Activated CD4-positive, alpha-beta memory T cell treated with anti-CD3 and anti-CD28 coated beads, Interleukin-2, amount 10 ng/mL, durations not matched to agents 7 days and 5 days (primary cell): Measurements from ENCODE around the gene LDLRAD4. TPM values are rescaled to one million over a fixed set of nuclear protein-coding genes. Genes with fewer than 3 reads are reported as not detected.

Source experiments
- CTCF ChIA-PET: fragments of 350-600 bp; sonication (Branson Sonifier 250); formaldehyde crosslinking; loops from one replicate; lab custom pipeline; 2021; ENCODE audit warnings: antibody characterized with exemption, inconsistent platforms; lab: Charles Lee
- POLR2A ChIA-PET: fragments of 350-600 bp; sonication (Branson Sonifier 250); formaldehyde crosslinking; loops from one replicate; lab custom pipeline; 2021; ENCODE audit warnings: antibody characterized with exemption; lab: Charles Lee
- DNase-seq: peaks from one replicate; pipeline ENCODE4 v3.0.0-alpha.2; 2020
- H3K27ac Mint-ChIP-seq: one replicate; pipeline ENCODE4 v1.8.0; 2021; ENCODE audit warnings: mild to moderate bottlenecking, mixed read lengths
- H3K27me3 Mint-ChIP-seq: one replicate; pipeline ENCODE4 v1.8.0; 2021; ENCODE audit warnings: mixed read lengths
- H3K36me3 Mint-ChIP-seq: one replicate; pipeline ENCODE4 v1.8.0; 2021; ENCODE audit warnings: low read depth, mixed read lengths
- H3K4me1 Mint-ChIP-seq: one replicate; pipeline ENCODE4 v1.8.0; 2021; ENCODE audit warnings: mixed read lengths
- H3K4me3 Mint-ChIP-seq: one replicate; pipeline ENCODE4 v1.8.0; 2021; ENCODE audit warnings: mild to moderate bottlenecking, mixed read lengths
- H3K9me3 Mint-ChIP-seq: one replicate; pipeline ENCODE4 v1.8.0; 2021; ENCODE audit warnings: mixed read lengths
- total RNA-seq, 2 experiments: library from RNA; stranded (reverse); gene quantifications; one replicate each; pipeline ENCODE4 v1.2.3, GENCODE V29; 2021

LDLRAD4 gene
- total RNA-seq, 2 experiments from 2014 or later = 19.1 to 22.4 TPM

- CTCF ChIA-PET = no interaction called here
- no peaks in the 10 kb centered on the region for H3K27me3 Mint-ChIP-seq
- no peak overlapping the region for H3K27ac Mint-ChIP-seq
- no peak overlapping the region for H3K4me3 Mint-ChIP-seq
- no peak for DNase-seq
- H3K9me3 Mint-ChIP-seq = no peaks in the 10 kb centered on the region
- no peaks in the 10 kb centered on the region for H3K36me3 Mint-ChIP-seq
- POLR2A ChIA-PET = no interaction called here
- H3K4me1 Mint-ChIP-seq = peaks cover 45% of the 10 kb centered on the region
Measured at GRCh38 chr18:13292736-13293135, 74.2 kb downstream of the LDLRAD4 start.

- POLR2A ChIA-PET = no interaction called here
- no peak for DNase-seq
- Mint-ChIP-seq H3K36me3 (no peaks in the 10 kb centered on the region), H3K27me3 (no peaks in the 10 kb centered on the region), H3K9me3 (no peaks in the 10 kb centered on the region), H3K27ac (no peak overlapping the region), H3K4me3 (no peak overlapping the region), H3K4me1 (peaks cover 33% of the 10 kb centered on the region)
- CTCF ChIA-PET = no interaction called here
Measured at GRCh38 chr18:13294309-13294708, 75.7 kb downstream of the LDLRAD4 start.

- no peaks in the 10 kb centered on the region for H3K36me3 Mint-ChIP-seq
- CTCF ChIA-PET = interaction anchor here (0.9 kb wide), 2 partner anchors 17 to 80 kb away, joined by 3 read pairs; no protein-coding TSS in a partner anchor
- H3K4me1 Mint-ChIP-seq = peaks cover 17% of the 10 kb centered on the region
- H3K27me3 Mint-ChIP-seq = no peaks in the 10 kb centered on the region
- H3K4me3 Mint-ChIP-seq = no peak overlapping the region
- no peak for DNase-seq
- no peak overlapping the region for H3K27ac Mint-ChIP-seq
- H3K9me3 Mint-ChIP-seq = no peaks in the 10 kb centered on the region
- POLR2A ChIA-PET = no interaction called here
Measured at GRCh38 chr18:13295894-13296293, 77.3 kb downstream of the LDLRAD4 start.

- ChIA-PET CTCF (no interaction called here), POLR2A (no interaction called here)
- H3K4me1 Mint-ChIP-seq = peaks cover 7% of the 10 kb centered on the region
- no peak overlapping the region for H3K27ac Mint-ChIP-seq
- no peaks in the 10 kb centered on the region for H3K27me3 Mint-ChIP-seq
- no peak overlapping the region for H3K4me3 Mint-ChIP-seq
- no peaks in the 10 kb centered on the region for H3K36me3 Mint-ChIP-seq
- no peak for DNase-seq
- H3K9me3 Mint-ChIP-seq = no peaks in the 10 kb centered on the region
Measured at GRCh38 chr18:13296867-13297574, 78.5 kb downstream of the LDLRAD4 start.

- DNase-seq = no peak
- CTCF ChIA-PET = no interaction called here
- Mint-ChIP-seq H3K27ac (no peak overlapping the region), H3K27me3 (no peaks in the 10 kb centered on the region), H3K4me3 (no peak overlapping the region), H3K36me3 (no peaks in the 10 kb centered on the region), H3K4me1 (peaks cover 3% of the 10 kb centered on the region), H3K9me3 (no peaks in the 10 kb centered on the region)
- POLR2A ChIA-PET = no interaction called here
Measured at GRCh38 chr18:13298262-13298661, 79.7 kb downstream of the LDLRAD4 start.

- Mint-ChIP-seq H3K9me3 (peaks cover 2% of the 10 kb centered on the region), H3K27me3 (no peaks in the 10 kb centered on the region), H3K4me3 (no peak overlapping the region), H3K4me1 (peaks cover 3% of the 10 kb centered on the region), H3K27ac (no peak overlapping the region), H3K36me3 (no peaks in the 10 kb centered on the region)
- ChIA-PET POLR2A (no interaction called here), CTCF (no interaction called here)
- DNase-seq = no peak
Measured at GRCh38 chr18:13300029-13300428, 81.5 kb downstream of the LDLRAD4 start.

- no peaks in the 10 kb centered on the region for H3K4me1 Mint-ChIP-seq
- no peak overlapping the region for H3K27ac Mint-ChIP-seq
- no peaks in the 10 kb centered on the region for H3K36me3 Mint-ChIP-seq
- no peak for DNase-seq
- POLR2A ChIA-PET = no interaction called here
- peaks cover 2% of the 10 kb centered on the region for H3K9me3 Mint-ChIP-seq
- H3K4me3 Mint-ChIP-seq = no peak overlapping the region
- CTCF ChIA-PET = no interaction called here
- H3K27me3 Mint-ChIP-seq = no peaks in the 10 kb centered on the region
Measured at GRCh38 chr18:13300796-13301195, 82.2 kb downstream of the LDLRAD4 start.

- Mint-ChIP-seq H3K4me3 (no peak overlapping the region), H3K9me3 (peaks cover 5% of the 10 kb centered on the region), H3K27ac (no peak overlapping the region), H3K4me1 (no peaks in the 10 kb centered on the region), H3K27me3 (no peaks in the 10 kb centered on the region), H3K36me3 (no peaks in the 10 kb centered on the region)
- POLR2A ChIA-PET = no interaction called here
- no peak for DNase-seq
- CTCF ChIA-PET = no interaction called here
Measured at GRCh38 chr18:13302040-13302439, 83.5 kb downstream of the LDLRAD4 start.

GRCh38 chr18:13302457-13303225 is 84.1 kb downstream of the LDLRAD4 start:
- no peaks in the 10 kb centered on the region for H3K27me3 Mint-ChIP-seq
- no peaks in the 10 kb centered on the region for H3K4me1 Mint-ChIP-seq
- no peak for DNase-seq
- peaks cover 5% of the 10 kb centered on the region for H3K9me3 Mint-ChIP-seq
- H3K4me3 Mint-ChIP-seq = no peak overlapping the region
- H3K27ac Mint-ChIP-seq = no peak overlapping the region
- no peaks in the 10 kb centered on the region for H3K36me3 Mint-ChIP-seq
- ChIA-PET POLR2A (no interaction called here), CTCF (no interaction called here)

GRCh38 chr18:13303756-13304364 is 85.3 kb downstream of the LDLRAD4 start:
- no peaks in the 10 kb centered on the region for H3K36me3 Mint-ChIP-seq
- CTCF ChIA-PET = no interaction called here
- POLR2A ChIA-PET = interaction anchor here (0.7 kb wide), 1 partner anchor 25 kb away, joined by 3 read pairs; no protein-coding TSS in a partner anchor
- no peaks in the 10 kb centered on the region for H3K27me3 Mint-ChIP-seq
- no peak overlapping the region for H3K4me3 Mint-ChIP-seq
- H3K4me1 Mint-ChIP-seq = peaks cover 9% of the 10 kb centered on the region
- H3K27ac Mint-ChIP-seq = no peak overlapping the region
- H3K9me3 Mint-ChIP-seq = peaks cover 5% of the 10 kb centered on the region
- DNase-seq = no peak

- peaks cover 5% of the 10 kb centered on the region for H3K9me3 Mint-ChIP-seq
- H3K4me3 Mint-ChIP-seq = no peak overlapping the region
- no peaks in the 10 kb centered on the region for H3K36me3 Mint-ChIP-seq
- no peaks in the 10 kb centered on the region for H3K27me3 Mint-ChIP-seq
- H3K27ac Mint-ChIP-seq = no peak overlapping the region
- CTCF ChIA-PET = interaction anchor here (0.7 kb wide), 1 partner anchor 542 kb away, joined by 3 read pairs; no protein-coding TSS in a partner anchor
- DNase-seq = no peak
- H3K4me1 Mint-ChIP-seq = peaks cover 11% of the 10 kb centered on the region
- POLR2A ChIA-PET = no interaction called here
Measured at GRCh38 chr18:13305301-13305700, 86.7 kb downstream of the LDLRAD4 start.

GRCh38 chr18:13306583-13306982 is 88.0 kb downstream of the LDLRAD4 start:
- CTCF ChIA-PET = no interaction called here
- H3K9me3 Mint-ChIP-seq = peaks cover 5% of the 10 kb centered on the region
- H3K4me1 Mint-ChIP-seq = peaks cover 11% of the 10 kb centered on the region
- no peaks in the 10 kb centered on the region for H3K36me3 Mint-ChIP-seq
- H3K27me3 Mint-ChIP-seq = no peaks in the 10 kb centered on the region
- no peak for DNase-seq
- H3K27ac Mint-ChIP-seq = no peak overlapping the region
- no peak overlapping the region for H3K4me3 Mint-ChIP-seq
- POLR2A ChIA-PET = no interaction called here

GRCh38 chr18:13308369-13308768 is 89.8 kb downstream of the LDLRAD4 start:
- no peak for DNase-seq
- H3K4me3 Mint-ChIP-seq = no peak overlapping the region

More at GRCh38 chr18:13308369-13308768, 89.8 kb downstream of the LDLRAD4 start:
- H3K9me3 Mint-ChIP-seq = peaks cover 5% of the 10 kb centered on the region
- CTCF ChIA-PET = no interaction called here
- H3K27ac Mint-ChIP-seq = no peak overlapping the region
- H3K4me1 Mint-ChIP-seq = peaks cover 16% of the 10 kb centered on the region
- H3K36me3 Mint-ChIP-seq = no peaks in the 10 kb centered on the region
- POLR2A ChIA-PET = no interaction called here
- no peaks in the 10 kb centered on the region for H3K27me3 Mint-ChIP-seq
